Pancreas (tissue), 10 donors: ENCODE results near the gene SLC19A1. TPM values are rescaled to one million over a fixed set of nuclear protein-coding genes. Genes with fewer than 3 reads are reported as not detected.

ENCODE experiments used
- ATAC-seq, 4 donors: fragments of 200-7000 bp; cut with Tn5 transposase; one replicate each; pipeline versions ENCODE4 v1.8.0 to v1.9.1; 2020; ENCODE audit warnings: mild to moderate bottlenecking in 4 of 4, moderate library complexity in 4 of 4
- DNase-seq, 6 donors: peaks; one replicate each; pipeline ENCODE4 v3.0.0-alpha.2; 2020
- FAIRE-seq: peaks from 2 replicates; lab custom pipeline; 2012; peaks lifted over from hg19 to GRCh38; lab: Jason Lieb, UNC
- H3K27ac ChIP-seq, 4 donors: fragments of 200-600 bp; sonication (generic); 1 replicate in 3 of 4; 2 replicates in 1 of 4; pipeline versions ENCODE4 v1.5.0 to v1.8.0; 2020
- H3K27me3 ChIP-seq, 4 donors: fragments of 200-600 bp; one replicate each; pipeline ENCODE4 v1.8.0; 2021
- H3K36me3 ChIP-seq, 3 donors: fragments of 200-600 bp; sonication (generic) in 1 of 3; one replicate each; pipeline versions ENCODE4 v1.5.0 to v1.8.0; 2020 to 2021
- H3K4me1 ChIP-seq, 3 donors: fragments of 200-600 bp; one replicate each; pipeline ENCODE4 v1.8.0; 2021
- H3K4me3 ChIP-seq, 4 donors: fragments of 200-600 bp; sonication (generic) in 2 of 4; one replicate each; pipeline versions ENCODE4 v1.5.0 to v1.8.0; 2020 to 2021
- H3K9me3 ChIP-seq, 4 donors: fragments of 200-600 bp; one replicate each; pipeline ENCODE4 v1.8.0; 2021
- WGBS, 2 donors: extraction: QIAGEN DNeasy Blood & Tissue Kit; methylation state at CpG; one replicate each; pipeline ENCODE4 v1.1.7; 2013; 5-methylcytosine and 5-hydroxymethylcytosine counted together
- intact Hi-C, 3 donors: fragments of 100-400 bp; cut with DNase I; formaldehyde crosslinking; loops; one replicate each; pipeline versions ENCODE4 v1.11.1 to v1.14.2; 2022
- polyA plus RNA-seq, 2 donors: library from polyadenylated mRNA; stranded (reverse); fragments of 200-250 nt; gene quantifications; one replicate each; pipeline ENCODE4 v1.2.3, GENCODE V29; 2013
- total RNA-seq, 6 donors: library from RNA; stranded (reverse); fragmentation: NEBNext Ultra II Directional in 4 of 6; extraction: Animal tissue kit (Norgen Biotek cat#: 25700) in 4 of 6; gene quantifications; one replicate each; pipeline versions ENCODE4 v1.2.1 to v1.2.4, GENCODE V29; 2021 to 2023
- TF ChIP-seq, protein P1 (sequence below), 4 donors: fragments of 200-600 bp; sonication (generic) in 3 of 4; IDR thresholded peaks; one replicate each; pipeline versions ENCODE4 v1.5.0 to v1.8.0; 2021; ENCODE audit warnings: antibody characterized with exemption in 4 of 4
- donor health status: healthy with polysubstance abuse.
- donor health status: DM: no; HTN: no; CAD: no; lungs with moderate emphysema.
- donor health status: DM: no; HTN: no; CAD: no.
- donor health status: control.
- donor health status: control.
- donor health status: Bipolar disorder and iron deficiency.
- donor health status: DM: yes; HTN: yes; CAD: no.
- donor health status: DM: no; HTN: no; CAD: no.
- donor health status: DM: no; HTN: no; CAD: no.
- donor health status: DM: yes; HTN: yes; CAD: no.

Gene SLC19A1
- total and polyA plus RNA-seq, 8 donors = 4.4 to 11.2 (median 5.4) TPM

- Histone ChIP-seq H3K27me3 (no peaks in the 10 kb centered on the region), H3K36me3 (no peaks in the 10 kb centered on the region), H3K4me1 (peaks cover 7 to 18% (median 11%) of the 10 kb centered on the region in 3 donors), H3K27ac (no peak overlapping the region), H3K4me3 (no peak overlapping the region), H3K9me3 (no peaks in the 10 kb centered on the region)
- DNase-seq (peak in 3 of 6 donors; percentile 21 to 69 (median 57)), FAIRE-seq (no peak), ATAC-seq (no peak)
- 90% methylated on average over 35 of the region's 35 CpGs for WGBS, 2 donors
- TF ChIP-seq, protein P1, sequence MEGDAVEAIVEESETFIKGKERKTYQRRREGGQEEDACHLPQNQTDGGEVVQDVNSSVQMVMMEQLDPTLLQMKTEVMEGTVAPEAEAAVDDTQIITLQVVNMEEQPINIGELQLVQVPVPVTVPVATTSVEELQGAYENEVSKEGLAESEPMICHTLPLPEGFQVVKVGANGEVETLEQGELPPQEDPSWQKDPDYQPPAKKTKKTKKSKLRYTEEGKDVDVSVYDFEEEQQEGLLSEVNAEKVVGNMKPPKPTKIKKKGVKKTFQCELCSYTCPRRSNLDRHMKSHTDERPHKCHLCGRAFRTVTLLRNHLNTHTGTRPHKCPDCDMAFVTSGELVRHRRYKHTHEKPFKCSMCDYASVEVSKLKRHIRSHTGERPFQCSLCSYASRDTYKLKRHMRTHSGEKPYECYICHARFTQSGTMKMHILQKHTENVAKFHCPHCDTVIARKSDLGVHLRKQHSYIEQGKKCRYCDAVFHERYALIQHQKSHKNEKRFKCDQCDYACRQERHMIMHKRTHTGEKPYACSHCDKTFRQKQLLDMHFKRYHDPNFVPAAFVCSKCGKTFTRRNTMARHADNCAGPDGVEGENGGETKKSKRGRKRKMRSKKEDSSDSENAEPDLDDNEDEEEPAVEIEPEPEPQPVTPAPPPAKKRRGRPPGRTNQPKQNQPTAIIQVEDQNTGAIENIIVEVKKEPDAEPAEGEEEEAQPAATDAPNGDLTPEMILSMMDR (IDR thresholded peaks at IDR 0.05) = no peak
- intact Hi-C loops = no loop called here
Measured at GRCh38 chr21:45511661-45512431, 30.4 kb downstream of the SLC19A1 start.

DNA sequence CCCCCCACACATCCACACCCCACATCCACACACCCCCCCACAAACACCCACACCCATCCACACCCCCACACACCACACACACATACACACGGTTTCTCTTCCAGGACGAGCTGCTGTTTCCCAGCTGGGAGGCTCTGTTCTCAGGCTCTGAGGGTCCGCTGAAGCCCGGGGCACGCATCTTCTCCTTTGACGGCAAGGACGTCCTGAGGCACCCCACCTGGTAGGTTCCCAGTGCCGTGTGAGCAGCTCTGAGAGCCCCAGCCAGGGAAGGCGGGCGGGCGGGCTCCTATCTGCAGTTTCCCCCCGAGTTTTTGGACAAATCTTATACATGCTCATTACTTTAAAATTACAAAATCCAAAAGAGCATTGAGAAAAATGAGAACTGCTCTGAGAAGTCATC is 31.2 kb downstream of the SLC19A1 start:
- Histone ChIP-seq H3K9me3 (no peaks in the 10 kb centered on the region), H3K4me3 (no peak overlapping the region), H3K36me3 (peaks cover 0 to 3% (median 0%) of the 10 kb centered on the region in 3 donors), H3K4me1 (peaks cover 7 to 18% (median 11%) of the 10 kb centered on the region in 3 donors), H3K27me3 (no peaks in the 10 kb centered on the region), H3K27ac (no peak overlapping the region)
- no peak for FAIRE-seq
- intact Hi-C loops = no loop called here
- no peak for ATAC-seq
- 86% methylated on average over 12 of the region's 12 CpGs for WGBS, 2 donors
- TF ChIP-seq, protein P1 (IDR thresholded peaks at IDR 0.05) = no peak
- peak in 3 of 6 donors; percentile 8 to 33 (median 32) for DNase-seq

GRCh38 chr21:45510466-45510955 is 31.7 kb downstream of the SLC19A1 start:
- peaks cover 0 to 4% (median 0%) of the 10 kb centered on the region in 3 donors for H3K36me3 ChIP-seq
- ATAC-seq (no peak), DNase-seq (peak in 3 of 6 donors; percentile 14 to 43 (median 38)), FAIRE-seq (no peak)
- 82 to 89% methylated on average over 9 to 11 of the region's 11 CpGs for WGBS, 2 donors
- no peak overlapping the region for H3K27ac ChIP-seq
- H3K9me3 ChIP-seq = no peaks in the 10 kb centered on the region
- TF ChIP-seq, protein P1 (IDR thresholded peaks at IDR 0.05) = no peak
- H3K4me3 ChIP-seq = no peak overlapping the region
- peaks cover 7 to 18% (median 11%) of the 10 kb centered on the region in 3 donors for H3K4me1 ChIP-seq
- no peaks in the 10 kb centered on the region for H3K27me3 ChIP-seq
- intact Hi-C loops = no loop called here

DNA sequence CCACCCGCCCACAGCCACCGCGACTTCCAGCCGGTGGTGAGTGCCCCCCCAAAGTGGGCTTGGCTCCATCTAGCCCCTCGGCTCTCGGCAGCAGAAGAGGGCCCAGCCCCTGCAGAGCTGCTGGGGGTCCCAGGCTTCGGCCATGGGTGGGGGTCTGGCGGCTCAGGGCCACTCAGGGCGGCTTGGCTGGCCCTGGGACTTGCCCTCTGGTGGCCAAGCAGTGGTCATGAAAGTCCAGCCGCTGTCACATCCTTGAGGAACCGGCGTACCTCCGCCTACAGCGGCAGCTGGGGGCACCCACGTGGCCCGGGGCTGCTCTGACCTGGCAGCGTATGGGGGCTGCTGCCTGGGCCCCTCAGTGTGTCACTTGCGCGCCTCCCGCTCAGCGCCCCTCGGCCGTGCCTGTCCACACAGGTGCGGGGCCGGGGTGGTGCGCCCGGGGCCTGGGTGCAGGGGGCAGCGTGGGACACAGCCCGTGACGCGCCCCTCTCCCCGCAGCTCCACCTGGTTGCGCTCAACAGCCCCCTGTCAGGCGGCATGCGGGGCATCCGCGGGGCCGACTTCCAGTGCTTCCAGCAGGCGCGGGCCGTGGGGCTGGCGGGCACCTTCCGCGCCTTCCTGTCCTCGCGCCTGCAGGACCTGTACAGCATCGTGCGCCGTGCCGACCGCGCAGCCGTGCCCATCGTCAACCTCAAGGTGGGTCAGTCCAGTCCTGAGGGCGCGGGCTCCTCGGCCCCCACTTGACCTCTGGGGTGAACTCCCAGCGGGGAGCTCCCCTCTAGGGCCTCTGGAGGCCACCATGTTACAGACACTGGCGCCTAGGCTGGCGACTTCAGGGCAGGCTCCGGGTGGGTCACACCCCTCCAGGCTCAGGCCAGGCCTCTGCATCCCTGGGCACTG is 32.4 kb downstream of the SLC19A1 start:
- Histone ChIP-seq H3K27ac (no peak overlapping the region), H3K4me1 (peaks cover 7 to 18% (median 11%) of the 10 kb centered on the region in 3 donors), H3K9me3 (no peaks in the 10 kb centered on the region), H3K4me3 (no peak overlapping the region), H3K36me3 (peaks cover 0 to 4% (median 0%) of the 10 kb centered on the region in 3 donors), H3K27me3 (no peaks in the 10 kb centered on the region)
- FAIRE-seq (no peak), ATAC-seq (no peak), DNase-seq (peak in 3 of 6 donors; percentile 29 to 76 (median 55))
- TF ChIP-seq, protein P1 (IDR thresholded peaks at IDR 0.05) = no peak
- WGBS, 2 donors = 92 to 93% methylated on average over 61 of the region's 61 CpGs
- intact Hi-C loops = no loop called here
